HCT116 (cell line): ENCODE results near the gene TMEM89. TPM values are rescaled to one million over a fixed set of nuclear protein-coding genes. Genes with fewer than 3 reads are reported as not detected.

Experiments
- ATAC-seq: fragments of 200-7000 bp; cut with Tn5 transposase; 2 replicates; pipeline ENCODE4 v1.9.1; 2020; ENCODE audit warnings: mild to moderate bottlenecking, moderate library complexity
- BruUV-seq: library from RNA; stranded (reverse); fragments of 400-500 nt; replicated peaks from 2 replicates; lab custom pipeline; 2021; lab: Mats Ljungman, UMichigan
- CTCF ChIA-PET: fragments of 300-600 bp; sonication (Branson Sonifier 250); formaldehyde crosslinking; loops from one replicate; lab custom pipeline; 2021; ENCODE audit warnings: antibody characterized with exemption; lab: Charles Lee
- POLR2A ChIA-PET: fragments of 300-600, 350-600 bp; sonication (Branson Sonifier 250); formaldehyde crosslinking; loops from one replicate; lab custom pipeline; 2021; ENCODE audit warnings: antibody characterized with exemption; lab: Charles Lee
- RAD21 ChIA-PET, 2 experiments: fragments of 300-600 bp; sonication (Branson Sonifier 250); formaldehyde crosslinking; loops; one replicate each; lab custom pipeline; 2023; ENCODE audit warnings: low total read pairs in 2 of 2; ENCODE audit not compliant: uncharacterized antibody in 2 of 2, unreplicated experiment in 2 of 2, low non-redundant PET in 1 of 2; lab: Charles Lee
- DNase-seq: peaks from one replicate; pipeline ENCODE4 v3.0.0-alpha.2; 2010; ENCODE audit warnings: low read depth, low spot score
- H2AFZ ChIP-seq: fragments of 200-600 bp; shearing (Covaris generic), sonication (generic); 2 replicates; pipeline ENCODE4 v1.6.1; 2017; ENCODE audit warnings: low read depth, mixed run types, mixed read lengths, antibody characterized with exemption, low read length; ENCODE audit not compliant: poor library complexity, severe bottlenecking
- H3K27ac ChIP-seq: 2 replicates; pipeline ENCODE4 v1.5.1; 2012; ENCODE audit warnings: low read depth, low read length
- H3K27me3 ChIP-seq: fragments of 200-600 bp; sonication (generic); 2 replicates; pipeline ENCODE4 v1.6.1; 2016; ENCODE audit warnings: mixed run types, low read length, mixed read lengths; ENCODE audit not compliant: insufficient read depth
- H3K36me3 ChIP-seq, 2 experiments: fragments of 200-500 bp in 1 of 2; fragments of 200-600 bp in 1 of 2; sonication (Bioruptor generic) in 1 of 2; sonication (generic) in 1 of 2; 2 replicates each; pipeline versions ENCODE4 v1.5.1 to v1.6.1; 2014 to 2016; ENCODE audit warnings: low read length in 2 of 2, inconsistent platforms in 1 of 2, mixed read lengths in 1 of 2, mixed run types in 1 of 2; ENCODE audit not compliant: insufficient read depth in 2 of 2, control insufficient read depth in 1 of 2
- H3K4me1 ChIP-seq, 2 experiments: fragments of 200-600 bp in 1 of 2; sonication (generic) in 1 of 2; 2 replicates each; pipeline versions ENCODE4 v1.5.1 to v1.6.1; 2012 to 2017; ENCODE audit warnings: low read length in 2 of 2, inconsistent platforms in 1 of 2, mild to moderate bottlenecking in 1 of 2, mixed read lengths in 1 of 2, mixed run types in 1 of 2, moderate library complexity in 1 of 2; ENCODE audit not compliant: insufficient read depth in 2 of 2, control insufficient read depth in 1 of 2
- H3K4me2 ChIP-seq: fragments of 200-600 bp; sonication (generic); 2 replicates; pipeline ENCODE4 v1.6.1; 2017; ENCODE audit warnings: mixed run types, low read length, mixed read lengths
- H3K4me3 ChIP-seq, 2 experiments: fragments of 200-600 bp in 1 of 2; sonication (generic) in 1 of 2; replicated peaks in 1 of 2; 2 replicates each; pipeline ENCODE4 v1.5.1; 2011 to 2016; ENCODE audit warnings: low read length in 2 of 2, control low read depth in 1 of 2, low read depth in 1 of 2, mild to moderate bottlenecking in 1 of 2, mixed read lengths in 1 of 2, mixed run types in 1 of 2
- H3K79me2 ChIP-seq: fragments of 200-600 bp; sonication (generic); 2 replicates; pipeline ENCODE4 v1.6.1; 2017; ENCODE audit warnings: mild to moderate bottlenecking, mixed run types, low read length, moderate library complexity, mixed read lengths; ENCODE audit not compliant: insufficient read depth
- H3K9ac ChIP-seq: fragments of 200-600 bp; sonication (generic); 2 replicates; pipeline ENCODE4 v1.6.1; 2016; ENCODE audit warnings: low read length, mixed read lengths
- H3K9me2 ChIP-seq: fragments of 200-600 bp; sonication (generic), shearing (Covaris generic); 2 replicates; pipeline ENCODE4 v1.6.1; 2017; ENCODE audit warnings: mixed run types, mild to moderate bottlenecking, moderate library complexity; ENCODE audit not compliant: insufficient read depth
- H3K9me3 ChIP-seq, 2 experiments: fragments of 200-500 bp in 1 of 2; fragments of 200-600 bp in 1 of 2; sonication (Bioruptor generic) in 1 of 2; sonication (generic) in 1 of 2; 2 replicates each; pipeline ENCODE4 v1.6.1; 2014 to 2017; ENCODE audit warnings: low read length in 2 of 2, mixed read lengths in 2 of 2, inconsistent platforms in 1 of 2, low read depth in 1 of 2, mild to moderate bottlenecking in 1 of 2, mixed run types in 1 of 2, moderate library complexity in 1 of 2; ENCODE audit not compliant: control insufficient read depth in 1 of 2, insufficient read depth in 1 of 2
- H4K20me1 ChIP-seq: fragments of 200-600 bp; sonication (generic), shearing (Covaris generic); 2 replicates; pipeline ENCODE4 v1.6.1; 2017; ENCODE audit warnings: mixed run types, mild to moderate bottlenecking, moderate library complexity; ENCODE audit not compliant: insufficient read depth
- ATF3 ChIP-seq: IDR thresholded peaks from 2 replicates; pipeline ENCODE4 v1.6.1; 2012
- CTCF ChIP-seq, 3 experiments: fragments of 200-600 bp in 1 of 3; sonication (generic) in 1 of 3; IDR thresholded peaks in 2 of 3; conservative IDR thresholded peaks in 1 of 3; 2 replicates each; pipeline ENCODE4 v1.5.1; 2012 to 2017; ENCODE audit warnings: low read depth in 2 of 3, low read length in 2 of 3, antibody characterized with exemption in 1 of 3, borderline replicate concordance in 1 of 3, control low read depth in 1 of 3, mild to moderate bottlenecking in 1 of 3, mixed read lengths in 1 of 3, mixed run types in 1 of 3, moderate library complexity in 1 of 3; ENCODE audit not compliant: insufficient read depth in 1 of 3
- EGR1 ChIP-seq: IDR thresholded peaks from 2 replicates; pipeline ENCODE4 v1.6.1; 2012; ENCODE audit warnings: low read depth
- EZH2 ChIP-seq: fragments of 200-600 bp; sonication (generic); IDR thresholded peaks from 2 replicates; pipeline ENCODE4 v1.6.1; 2017; ENCODE audit warnings: antibody characterized with exemption, mixed run types
- FOSL1 ChIP-seq: IDR thresholded peaks from 2 replicates; pipeline ENCODE4 v1.6.1; 2012; ENCODE audit warnings: low read depth
- JUND ChIP-seq: IDR thresholded peaks from 2 replicates; pipeline ENCODE4 v1.6.1; 2012
- POLR2A ChIP-seq: IDR thresholded peaks from 2 replicates; pipeline ENCODE4 v1.7.0; 2011; ENCODE audit warnings: borderline replicate concordance; ENCODE audit not compliant: insufficient read depth, insufficient read length; ENCODE audit errors: extremely low read depth
- POLR2AphosphoS5 ChIP-seq: IDR thresholded peaks from 2 replicates; pipeline ENCODE4 v1.6.1; 2011; ENCODE audit warnings: mild to moderate bottlenecking, low read depth, low read length, moderate library complexity
- RAD21 ChIP-seq: IDR thresholded peaks from 2 replicates; pipeline ENCODE4 v1.6.1; 2012; ENCODE audit warnings: low read depth, mild to moderate bottlenecking
- REST ChIP-seq: IDR thresholded peaks from 2 replicates; pipeline ENCODE4 v1.6.1; 2012; ENCODE audit warnings: low read depth
- SP1 ChIP-seq: IDR thresholded peaks from 2 replicates; pipeline ENCODE4 v1.6.1; 2012; ENCODE audit warnings: low read depth
- TCF7L2 ChIP-seq: IDR thresholded peaks from 2 replicates; pipeline ENCODE4 v1.7.0; 2011; ENCODE audit warnings: borderline replicate concordance, inconsistent platforms; ENCODE audit not compliant: insufficient read depth, insufficient read length; ENCODE audit errors: extremely low read depth
- YY1 ChIP-seq: IDR thresholded peaks from 2 replicates; pipeline ENCODE4 v1.6.1; 2011; ENCODE audit warnings: low read length, low read depth, moderate library complexity, mild to moderate bottlenecking; ENCODE audit not compliant: insufficient replicate concordance; ENCODE audit errors: extremely low read depth
- ZBTB33 ChIP-seq: IDR thresholded peaks from 2 replicates; pipeline ENCODE4 v1.6.1; 2011; ENCODE audit warnings: mild to moderate bottlenecking, low read length, moderate library complexity; ENCODE audit not compliant: insufficient replicate concordance; ENCODE audit errors: extremely low read depth
- ZNF274 ChIP-seq: fragments of 200-500 bp; sonication (Bioruptor generic); IDR thresholded peaks from 2 replicates; pipeline ENCODE4 v1.6.1; 2014; ENCODE audit warnings: mild to moderate bottlenecking, low read depth, low read length, inconsistent platforms
- intact Hi-C: fragments of 100-400 bp; cut with micrococcal nuclease; formaldehyde crosslinking; loops from 2 replicates; pipeline ENCODE4 v1.10.0; 2022
- total RNA-seq: library from RNA; stranded (reverse); gene quantifications from one replicate; pipeline ENCODE4 v1.2.1, GENCODE V29; 2021; ENCODE audit not compliant: unreplicated experiment

TMEM89 gene
- total RNA-seq, 1 experiment from 2014 or later, result 0.49 TPM

GRCh38 chr3:48619541-48620524 is 1.7 kb downstream of the TMEM89 start:
- CTCF ChIA-PET, result interaction anchor here (0.9 kb wide), 1 partner anchor 15 kb away, joined by 3 read pairs; the partner anchor contains the start of gene SLC26A6
- intact Hi-C loops, result no loop called here
- no peak overlapping the region for H3K9ac ChIP-seq
- no peak overlapping the region for H2AFZ ChIP-seq
- BruUV-seq, result no TSS peak
- H3K4me3 ChIP-seq, result no peak overlapping the region
- no peak for TF ChIP-seq POLR2A
- no peak for TF ChIP-seq FOSL1
- TF ChIP-seq EZH2, result no peak
- TF ChIP-seq ZBTB33, result no peak
- no peak for TF ChIP-seq TCF7L2
- TF ChIP-seq POLR2AphosphoS5, result no peak
- TF ChIP-seq SP1, result no peak
- TF ChIP-seq ATF3, result no peak
- TF ChIP-seq RAD21, result no peak
- TF ChIP-seq JUND, result no peak
- no peak for TF ChIP-seq EGR1
- no peak for TF ChIP-seq ZNF274
- no peak for TF ChIP-seq CTCF (IDR thresholded peaks at IDR 0.05 in 2 of 3, conservative IDR thresholded peaks at IDR 0.05 in 1 of 3; ENCODE audit: borderline replicate concordance in 1 of 3, insufficient read depth in 1 of 3, low read depth in 2 of 3, low read length in 2 of 3)
- TF ChIP-seq YY1, result no peak
- no peak for TF ChIP-seq REST
- TF ChIP-seq, all 23 proteins: peak for 0
- peaks cover 14 to 15% of the 10 kb centered on the region in 2 experiments; a peak in 2 of 4 replicates for H3K9me3 ChIP-seq
- POLR2A ChIA-PET, result no interaction called here
- H3K27ac ChIP-seq, result no peak overlapping the region
- RAD21 ChIA-PET, result no interaction called here
- no peaks in the 10 kb centered on the region for H3K9me2 ChIP-seq
- H3K79me2 ChIP-seq, result no peaks in the 10 kb centered on the region
- H3K4me1 ChIP-seq, result no peaks in the 10 kb centered on the region
- no peaks in the 10 kb centered on the region for H3K27me3 ChIP-seq
- ATAC-seq, result no peak
- H3K36me3 ChIP-seq, result no peaks in the 10 kb centered on the region; a peak in 1 of 4 replicates
- no peaks in the 10 kb centered on the region for H4K20me1 ChIP-seq
- DNase-seq, result no peak
- H3K4me2 ChIP-seq, result no peak overlapping the region
